Measurements from ENCODE around the gene R3HDM2.

R3HDM2 gene

DNA sequence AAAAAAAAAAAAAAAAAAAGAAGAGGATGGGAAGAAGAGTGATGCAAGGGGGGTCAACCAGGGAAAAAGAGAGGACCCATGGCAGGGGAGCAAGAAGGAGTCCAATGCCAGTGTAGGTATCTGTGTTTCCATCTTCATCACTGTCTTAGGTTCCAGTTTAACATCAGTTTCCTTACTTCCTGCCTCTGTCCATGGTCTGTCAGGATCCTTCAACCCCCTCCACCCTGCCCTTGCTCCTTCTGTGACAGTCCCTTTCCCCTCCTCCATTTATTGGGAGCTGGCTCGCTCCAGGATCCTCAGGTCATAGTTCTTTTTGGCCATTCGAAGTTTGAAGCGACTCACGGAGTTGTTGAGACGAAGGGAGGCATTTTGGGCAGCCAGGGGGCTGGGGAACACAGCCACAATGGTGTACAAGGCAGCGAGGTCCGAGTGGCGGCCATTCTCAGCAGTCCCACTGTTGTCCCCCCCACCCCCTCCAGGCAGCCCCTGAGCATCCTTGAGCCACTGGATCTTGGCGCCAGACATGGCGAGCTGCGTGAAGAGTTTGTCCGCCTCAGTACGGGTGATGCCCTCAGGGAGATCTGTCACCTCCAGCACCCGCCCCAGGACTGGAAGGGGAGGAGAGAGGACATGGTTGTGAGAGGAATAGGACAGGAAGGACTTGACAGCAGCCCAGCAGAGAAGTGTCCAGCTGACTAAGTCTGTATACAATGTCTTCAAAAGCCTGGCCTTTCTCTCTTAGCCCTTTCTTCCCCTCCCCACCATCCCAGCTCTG is 176.2 kb downstream of the R3HDM2 start:
- no peak for DNase-seq (ENCODE audit: low spot score)
- TF ChIP-seq, protein P1, sequence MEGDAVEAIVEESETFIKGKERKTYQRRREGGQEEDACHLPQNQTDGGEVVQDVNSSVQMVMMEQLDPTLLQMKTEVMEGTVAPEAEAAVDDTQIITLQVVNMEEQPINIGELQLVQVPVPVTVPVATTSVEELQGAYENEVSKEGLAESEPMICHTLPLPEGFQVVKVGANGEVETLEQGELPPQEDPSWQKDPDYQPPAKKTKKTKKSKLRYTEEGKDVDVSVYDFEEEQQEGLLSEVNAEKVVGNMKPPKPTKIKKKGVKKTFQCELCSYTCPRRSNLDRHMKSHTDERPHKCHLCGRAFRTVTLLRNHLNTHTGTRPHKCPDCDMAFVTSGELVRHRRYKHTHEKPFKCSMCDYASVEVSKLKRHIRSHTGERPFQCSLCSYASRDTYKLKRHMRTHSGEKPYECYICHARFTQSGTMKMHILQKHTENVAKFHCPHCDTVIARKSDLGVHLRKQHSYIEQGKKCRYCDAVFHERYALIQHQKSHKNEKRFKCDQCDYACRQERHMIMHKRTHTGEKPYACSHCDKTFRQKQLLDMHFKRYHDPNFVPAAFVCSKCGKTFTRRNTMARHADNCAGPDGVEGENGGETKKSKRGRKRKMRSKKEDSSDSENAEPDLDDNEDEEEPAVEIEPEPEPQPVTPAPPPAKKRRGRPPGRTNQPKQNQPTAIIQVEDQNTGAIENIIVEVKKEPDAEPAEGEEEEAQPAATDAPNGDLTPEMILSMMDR (IDR thresholded peaks at IDR 0.05; ENCODE audit: extremely low read depth, insufficient read depth, missing control alignments): no peak
- in situ Hi-C loops (cut with MboI; ENCODE audit: low pct_unique_long_range_greater_than_20kb, low sequenced_read_pairs, unreplicated experiment): no loop called here

DNA sequence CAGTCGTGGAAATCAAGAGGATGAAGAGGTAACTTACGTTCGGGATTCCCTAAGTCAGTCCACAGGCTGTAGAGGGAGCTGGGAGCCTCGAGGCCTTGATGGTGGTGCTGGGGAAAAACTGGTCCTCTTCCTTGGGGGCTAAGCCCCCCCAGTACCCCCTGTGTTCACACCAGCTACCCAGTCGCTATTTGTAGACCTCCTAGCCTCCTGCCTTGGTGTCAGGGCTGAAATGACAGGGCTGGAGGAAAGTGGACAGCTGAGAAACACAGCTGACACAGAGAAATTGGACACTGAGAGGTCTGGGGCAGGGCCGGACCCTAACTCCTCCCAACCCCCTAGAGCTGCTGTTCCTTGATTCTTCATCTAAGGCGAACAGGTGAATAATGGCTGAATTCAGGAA is 179.9 kb downstream of the R3HDM2 start, which contains the start of gene STAC3:
Gene STAC3 (minus strand): TSS at position 232 of the 400 bp plus-strand sequence. CDS start 1,551 bp downstream, outside the sequence.
- in situ Hi-C loops (cut with MboI; ENCODE audit: low pct_unique_long_range_greater_than_20kb, low sequenced_read_pairs, unreplicated experiment): no loop called here
- TF ChIP-seq, protein P1 (IDR thresholded peaks at IDR 0.05; ENCODE audit: extremely low read depth, insufficient read depth, missing control alignments): no peak
- DNase-seq (ENCODE audit: low spot score): no peak

DNA sequence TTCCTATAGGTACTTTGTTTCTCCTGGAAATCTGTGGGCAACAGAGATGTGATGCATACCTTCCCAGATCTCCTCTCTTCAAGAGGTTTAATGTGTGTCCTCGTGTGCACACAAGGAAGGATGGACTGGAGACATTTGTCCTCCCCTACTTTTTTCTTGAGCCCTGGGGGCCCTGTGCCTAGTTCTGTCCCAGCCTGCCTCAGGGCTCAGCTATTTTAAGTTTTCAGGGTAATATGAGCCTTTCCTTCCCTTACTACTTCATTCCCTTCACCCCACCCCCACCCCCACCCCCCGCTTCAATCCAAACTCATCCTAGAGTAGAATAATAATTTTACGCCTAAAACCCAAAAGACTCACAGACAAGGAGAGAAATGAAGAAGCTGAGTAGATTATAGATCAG is 180.3 kb downstream of the R3HDM2 start:
- in situ Hi-C loops (cut with MboI; ENCODE audit: low pct_unique_long_range_greater_than_20kb, low sequenced_read_pairs, unreplicated experiment): no loop called here
- TF ChIP-seq, protein P1 (IDR thresholded peaks at IDR 0.05; ENCODE audit: extremely low read depth, insufficient read depth, missing control alignments): no peak
- no peak for DNase-seq (ENCODE audit: low spot score)

DNA sequence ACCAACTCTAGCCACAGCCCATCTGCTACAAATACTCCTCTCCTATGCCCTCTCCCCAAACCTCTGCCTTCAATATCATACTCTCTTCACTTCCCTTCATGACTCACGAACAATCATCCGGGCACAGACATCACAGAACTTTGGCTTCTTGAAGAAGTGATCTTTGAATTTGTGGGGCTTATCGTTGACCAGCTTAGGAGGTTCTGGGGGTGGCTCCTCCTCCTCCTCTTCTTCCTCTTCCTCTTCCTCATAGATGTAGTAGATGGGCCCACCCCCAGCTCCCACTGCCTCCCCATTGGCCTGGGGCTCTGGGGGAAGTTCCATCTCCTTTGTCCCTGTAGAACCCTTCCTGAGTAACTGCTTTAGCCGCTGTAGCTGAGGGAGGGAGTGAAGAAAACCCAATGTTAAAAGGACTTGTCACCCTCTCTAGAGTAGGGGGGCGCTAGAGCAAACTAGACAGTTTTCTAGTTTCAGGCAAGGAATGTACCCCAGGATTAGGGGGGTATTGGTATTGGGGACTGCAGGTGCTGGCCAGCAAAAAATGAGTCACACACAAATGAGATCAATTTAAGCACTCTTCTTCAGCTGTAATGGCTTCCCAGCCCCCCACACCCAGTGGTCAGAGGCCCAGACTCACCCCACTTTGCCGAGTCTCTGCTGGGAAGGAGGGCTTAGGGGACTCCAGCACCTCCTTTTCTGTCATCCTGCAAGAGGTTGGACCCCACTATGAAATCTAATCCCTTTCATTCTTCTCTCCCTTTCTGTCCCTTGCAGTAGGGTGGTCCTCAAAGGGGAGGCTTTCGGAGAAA is 181.7 kb downstream of the R3HDM2 start:
- no peak for DNase-seq (ENCODE audit: low spot score)
- in situ Hi-C loops (cut with MboI; ENCODE audit: low pct_unique_long_range_greater_than_20kb, low sequenced_read_pairs, unreplicated experiment): no loop called here
- TF ChIP-seq, protein P1 (IDR thresholded peaks at IDR 0.05; ENCODE audit: extremely low read depth, insufficient read depth, missing control alignments): no peak

DNA sequence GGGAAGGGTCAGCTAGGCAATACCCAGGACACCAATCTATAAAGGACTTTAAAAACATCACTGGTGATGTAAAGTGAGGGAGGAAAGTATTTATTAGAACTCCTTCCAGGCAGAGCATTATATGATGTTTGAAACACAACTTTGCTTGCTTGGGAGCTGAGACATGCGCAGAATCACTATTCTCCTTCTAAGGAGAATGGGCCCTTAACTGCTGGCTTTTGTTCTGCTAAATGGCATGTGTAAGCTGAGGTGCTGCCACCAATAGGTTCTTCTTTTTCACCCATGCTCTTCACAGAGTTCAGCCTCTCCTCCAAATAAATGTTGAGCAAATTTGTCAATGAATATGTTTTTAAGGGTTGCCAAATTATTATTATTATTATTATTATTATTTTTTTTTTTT is 183.8 kb downstream of the R3HDM2 start:
- in situ Hi-C loops (cut with MboI; ENCODE audit: low pct_unique_long_range_greater_than_20kb, low sequenced_read_pairs, unreplicated experiment): no loop called here
- DNase-seq (ENCODE audit: low spot score): no peak
- TF ChIP-seq, protein P1 (IDR thresholded peaks at IDR 0.05; ENCODE audit: extremely low read depth, insufficient read depth, missing control alignments): no peak

- DNase-seq (ENCODE audit: low spot score): no peak
- in situ Hi-C loops (cut with MboI; ENCODE audit: low pct_unique_long_range_greater_than_20kb, low sequenced_read_pairs, unreplicated experiment): no loop called here
- TF ChIP-seq, protein P1 (IDR thresholded peaks at IDR 0.05; ENCODE audit: extremely low read depth, insufficient read depth, missing control alignments): no peak
Measured at GRCh38 chr12:57244312-57244696, 186.5 kb downstream of the R3HDM2 start.
